ENCODE data around the gene KIAA0232.
A peak's percentile ranks its signal among the peaks of the same experiment; 100 is the strongest.

Gene KIAA0232

GRCh38 chr4:6782147-6782845, at the start of gene KIAA0232:
TSS of gene KIAA0232 (plus strand) at chr4:6782727. CDS start at chr4:6824454, 41,727 bp downstream.
- H3K4me3 ChIP-seq (ENCODE audit: low read length): peak within 1 kb of the TSS; percentile 97
- H3K4me1 ChIP-seq (ENCODE audit: insufficient read depth, low read length): peaks cover 43% of the 10 kb centered on the region
- H2AFZ ChIP-seq (ENCODE audit: low read depth, low read length): peak within 1 kb of the TSS; percentile 79
- H3K36me3 ChIP-seq (ENCODE audit: insufficient read depth, low read length): peaks cover 5% of the 10 kb centered on the region
- no peaks in the 10 kb centered on the region for H3K9me3 ChIP-seq (ENCODE audit: low read length)
- H3K27me3 ChIP-seq (ENCODE audit: insufficient read depth, low read length): peaks cover 8% of the 10 kb centered on the region

GRCh38 chr4:6733358-6734164, 49.0 kb upstream of the KIAA0232 start:
- no peaks in the 10 kb centered on the region for H3K27me3 ChIP-seq (ENCODE audit: insufficient read depth, low read length)
- H3K36me3 ChIP-seq (ENCODE audit: insufficient read depth, low read length): no peaks in the 10 kb centered on the region
- H2AFZ ChIP-seq (ENCODE audit: low read depth, low read length): no peak overlapping the region
- H3K4me3 ChIP-seq (ENCODE audit: low read length): no peak overlapping the region
- H3K9me3 ChIP-seq (ENCODE audit: low read length): peaks cover 4% of the 10 kb centered on the region
- H3K4me1 ChIP-seq (ENCODE audit: insufficient read depth, low read length): no peaks in the 10 kb centered on the region

GRCh38 chr4:6734165-6734786, 48.3 kb upstream of the KIAA0232 start:
- H3K4me1 ChIP-seq (ENCODE audit: insufficient read depth, low read length): no peaks in the 10 kb centered on the region
- no peak overlapping the region for H2AFZ ChIP-seq (ENCODE audit: low read depth, low read length)
- H3K4me3 ChIP-seq (ENCODE audit: low read length): no peak overlapping the region
- no peaks in the 10 kb centered on the region for H3K27me3 ChIP-seq (ENCODE audit: insufficient read depth, low read length)
- no peaks in the 10 kb centered on the region for H3K36me3 ChIP-seq (ENCODE audit: insufficient read depth, low read length)
- peaks cover 4% of the 10 kb centered on the region for H3K9me3 ChIP-seq (ENCODE audit: low read length)

- Histone ChIP-seq H3K4me3 (ENCODE audit: low read length) (no peak overlapping the region), H3K36me3 (ENCODE audit: insufficient read depth, low read length) (no peaks in the 10 kb centered on the region), H3K27me3 (ENCODE audit: insufficient read depth, low read length) (no peaks in the 10 kb centered on the region), H3K4me1 (ENCODE audit: insufficient read depth, low read length) (no peaks in the 10 kb centered on the region), H3K9me3 (ENCODE audit: low read length) (no peaks in the 10 kb centered on the region), H2AFZ (ENCODE audit: low read depth, low read length) (no peak overlapping the region)
Observed at GRCh38 chr4:6739920-6740319, 42.6 kb upstream of the KIAA0232 start.

GRCh38 chr4:6740347-6740746, 42.2 kb upstream of the KIAA0232 start:
- Histone ChIP-seq H3K27me3 (ENCODE audit: insufficient read depth, low read length) (no peaks in the 10 kb centered on the region), H3K4me3 (ENCODE audit: low read length) (no peak overlapping the region), H3K4me1 (ENCODE audit: insufficient read depth, low read length) (no peaks in the 10 kb centered on the region), H3K9me3 (ENCODE audit: low read length) (no peaks in the 10 kb centered on the region), H3K36me3 (ENCODE audit: insufficient read depth, low read length) (no peaks in the 10 kb centered on the region), H2AFZ (ENCODE audit: low read depth, low read length) (no peak overlapping the region)

- Histone ChIP-seq H2AFZ (ENCODE audit: low read depth, low read length) (no peak overlapping the region), H3K27me3 (ENCODE audit: insufficient read depth, low read length) (no peaks in the 10 kb centered on the region), H3K36me3 (ENCODE audit: insufficient read depth, low read length) (no peaks in the 10 kb centered on the region), H3K9me3 (ENCODE audit: low read length) (no peaks in the 10 kb centered on the region), H3K4me1 (ENCODE audit: insufficient read depth, low read length) (no peaks in the 10 kb centered on the region), H3K4me3 (ENCODE audit: low read length) (no peak overlapping the region)
Observed at GRCh38 chr4:6742507-6742906, 40.0 kb upstream of the KIAA0232 start.

GRCh38 chr4:6742989-6743388, 39.5 kb upstream of the KIAA0232 start:
- Histone ChIP-seq H3K4me1 (ENCODE audit: insufficient read depth, low read length) (peaks cover 2% of the 10 kb centered on the region), H3K27me3 (ENCODE audit: insufficient read depth, low read length) (no peaks in the 10 kb centered on the region), H3K4me3 (ENCODE audit: low read length) (no peak overlapping the region), H2AFZ (ENCODE audit: low read depth, low read length) (no peak overlapping the region), H3K36me3 (ENCODE audit: insufficient read depth, low read length) (no peaks in the 10 kb centered on the region), H3K9me3 (ENCODE audit: low read length) (no peaks in the 10 kb centered on the region)

- Histone ChIP-seq H2AFZ (ENCODE audit: low read depth, low read length) (no peak overlapping the region), H3K36me3 (ENCODE audit: insufficient read depth, low read length) (no peaks in the 10 kb centered on the region), H3K27me3 (ENCODE audit: insufficient read depth, low read length) (no peaks in the 10 kb centered on the region), H3K9me3 (ENCODE audit: low read length) (no peaks in the 10 kb centered on the region), H3K4me3 (ENCODE audit: low read length) (no peak overlapping the region), H3K4me1 (ENCODE audit: insufficient read depth, low read length) (peaks cover 12% of the 10 kb centered on the region)
Observed at GRCh38 chr4:6746721-6747293, 35.7 kb upstream of the KIAA0232 start.

GRCh38 chr4:6747294-6748051, 35.1 kb upstream of the KIAA0232 start:
- Histone ChIP-seq H3K27me3 (ENCODE audit: insufficient read depth, low read length) (no peaks in the 10 kb centered on the region), H3K9me3 (ENCODE audit: low read length) (no peaks in the 10 kb centered on the region), H2AFZ (ENCODE audit: low read depth, low read length) (no peak overlapping the region), H3K4me3 (ENCODE audit: low read length) (no peak overlapping the region), H3K36me3 (ENCODE audit: insufficient read depth, low read length) (no peaks in the 10 kb centered on the region), H3K4me1 (ENCODE audit: insufficient read depth, low read length) (peaks cover 12% of the 10 kb centered on the region)

- Histone ChIP-seq H2AFZ (ENCODE audit: low read depth, low read length) (no peak overlapping the region), H3K4me3 (ENCODE audit: low read length) (no peak overlapping the region), H3K4me1 (ENCODE audit: insufficient read depth, low read length) (peaks cover 12% of the 10 kb centered on the region), H3K9me3 (ENCODE audit: low read length) (no peaks in the 10 kb centered on the region), H3K27me3 (ENCODE audit: insufficient read depth, low read length) (no peaks in the 10 kb centered on the region), H3K36me3 (ENCODE audit: insufficient read depth, low read length) (no peaks in the 10 kb centered on the region)
Observed at GRCh38 chr4:6748286-6748685, 34.2 kb upstream of the KIAA0232 start.

- no peaks in the 10 kb centered on the region for H3K9me3 ChIP-seq (ENCODE audit: low read length)
- H3K36me3 ChIP-seq (ENCODE audit: insufficient read depth, low read length): no peaks in the 10 kb centered on the region
- H3K4me1 ChIP-seq (ENCODE audit: insufficient read depth, low read length): peaks cover 12% of the 10 kb centered on the region
- H2AFZ ChIP-seq (ENCODE audit: low read depth, low read length): no peak overlapping the region
- H3K4me3 ChIP-seq (ENCODE audit: low read length): no peak overlapping the region
- H3K27me3 ChIP-seq (ENCODE audit: insufficient read depth, low read length): no peaks in the 10 kb centered on the region
Observed at GRCh38 chr4:6749340-6750171, 33.0 kb upstream of the KIAA0232 start.

Measured in neuron (in vitro differentiated cells).